K562 (cell line): Measurements from ENCODE around the gene NKAPL. TPM values are rescaled to one million over a fixed set of nuclear protein-coding genes. Genes with fewer than 3 reads are reported as not detected.

Experiments used
- DIDO1 ChIP-seq: fragments of 450-650 bp; IDR thresholded peaks from 2 replicates; pipeline ENCODE4 v1.6.1; 2016; ENCODE audit warnings: low read depth, missing biosample characterization, missing genetic modification characterization
- ETV1 ChIP-seq: fragments of 450-650 bp; conservative IDR thresholded peaks from 2 replicates; pipeline ENCODE4 v1.6.1; 2016; ENCODE audit warnings: missing genetic modification characterization, control low read depth, low read depth, missing compliant biosample characterization
- GABPA ChIP-seq: fragments of 200-800 bp; sonication (Bioruptor generic); conservative IDR thresholded peaks from 2 replicates; pipeline ENCODE4 v1.6.1; 2016; ENCODE audit warnings: low read depth, missing genetic modification characterization, missing compliant biosample characterization
- GABPB1 ChIP-seq: sonication (generic); formaldehyde crosslinking; IDR thresholded peaks from 2 replicates; pipeline ENCODE4 v1.8.0; 2022; ENCODE audit warnings: mild to moderate bottlenecking, missing genetic modification reagents
- HDAC6 ChIP-seq: IDR thresholded peaks from 2 replicates; pipeline ENCODE4 v1.6.1; 2012; ENCODE audit warnings: low read depth, mild to moderate bottlenecking, control low read depth, inconsistent platforms, low read length, moderate library complexity
- KDM2B ChIP-seq: fragments of 250-450 bp; sonication (Bioruptor Pico); IDR thresholded peaks from 2 replicates; pipeline ENCODE4 v1.8.0; 2021; ENCODE audit warnings: mild to moderate bottlenecking, moderate library complexity
- MEF2A ChIP-seq: IDR thresholded peaks from 2 replicates; pipeline ENCODE4 v1.6.1; 2011; ENCODE audit warnings: low read depth, mild to moderate bottlenecking, low read length, moderate library complexity; ENCODE audit not compliant: control insufficient read depth
- NCOA4 ChIP-seq: fragments of 450-650 bp; IDR thresholded peaks from 2 replicates; pipeline ENCODE4 v1.6.1; 2018; ENCODE audit warnings: mild to moderate bottlenecking; ENCODE audit not compliant: partially characterized antibody
- NR2C2 ChIP-seq, 2 experiments: fragments of 200-800 bp in 1 of 2; sonication (Bioruptor generic) in 1 of 2; sonication (generic) in 1 of 2; formaldehyde crosslinking in 1 of 2; IDR thresholded peaks; 2 replicates each; pipeline versions ENCODE4 v1.6.1 to v1.8.0; 2016 to 2022; ENCODE audit warnings: mild to moderate bottlenecking in 1 of 2, missing compliant biosample characterization in 1 of 2, missing genetic modification characterization in 1 of 2, missing genetic modification reagents in 1 of 2
- PCBP2 ChIP-seq: fragments of 200-400 bp; formaldehyde crosslinking; IDR thresholded peaks from 2 replicates; pipeline ENCODE4 v1.6.1; 2018; ENCODE audit warnings: low read length, low read depth, mild to moderate bottlenecking, moderate library complexity; ENCODE audit not compliant: poor library complexity, severe bottlenecking
- TGIF2 ChIP-seq: sonication (generic); formaldehyde crosslinking; IDR thresholded peaks from 2 replicates; pipeline ENCODE4 v1.8.1; 2022; ENCODE audit warnings: mild to moderate bottlenecking, missing genetic modification reagents, moderate library complexity
- WHSC1 ChIP-seq: IDR thresholded peaks from one replicate; pipeline ENCODE4 v1.6.1; 2012; ENCODE audit warnings: low read length, control low read depth, inconsistent platforms
- ZFP30 ChIP-seq: fragments of 250-450 bp; sonication (Bioruptor Pico); IDR thresholded peaks from 2 replicates; pipeline ENCODE4 v1.8.0; 2022; ENCODE audit warnings: moderate library complexity, mild to moderate bottlenecking, inconsistent platforms, borderline replicate concordance
- ZNF76 ChIP-seq: fragments of 250-450 bp; sonication (Bioruptor Pico); IDR thresholded peaks from 2 replicates; pipeline ENCODE4 v1.4.0; 2020; ENCODE audit warnings: mild to moderate bottlenecking, moderate library complexity, borderline replicate concordance
- ZSCAN32 ChIP-seq: fragments of 450-650 bp; formaldehyde crosslinking; IDR thresholded peaks from 2 replicates; pipeline ENCODE4 v1.4.0; 2020; ENCODE audit warnings: mild to moderate bottlenecking, moderate library complexity
- polyA plus RNA-seq, 8 experiments: library from polyadenylated mRNA; depleted of rRNA in 4 of 8; stranded (reverse) in 5 of 8; unstranded in 3 of 8; fragments of >200 nt; fragmentation: Nextera tagmentation in 2 of 8; fragmentation: Illumina TruSeq in 1 of 8; extraction: Ambion mirVana in 2 of 8; extraction: Trizol in 1 of 8; gene quantifications; 2 replicates each; pipeline versions ENCODE4 v1.2.1 to v1.2.3, GENCODE V29; 2011 to 2014; ENCODE audit warnings: inconsistent platforms in 1 of 8, missing spikeins in 1 of 8
- total RNA-seq, 7 experiments: library from RNA; depleted of rRNA in 6 of 7; stranded (reverse); fragments of >200 nt in 6 of 7; fragmentation: Illumina TruSeq in 2 of 7; extraction: Trizol in 2 of 7; gene quantifications; 2 replicates each; pipeline versions ENCODE4 v1.2.1 to v1.2.3, GENCODE V29; 2011 to 2021; ENCODE audit warnings: low replicate concordance in 1 of 7
- TF ChIP-seq, protein P1 (sequence below): conservative IDR thresholded peaks from 2 replicates; pipeline ENCODE4 v1.6.1; 2011; ENCODE audit warnings: low read depth, mild to moderate bottlenecking, low read length; ENCODE audit not compliant: control insufficient read depth
- TF ChIP-seq, protein P2 (sequence below): sonication (generic); formaldehyde crosslinking; IDR thresholded peaks from 2 replicates; pipeline ENCODE4 v1.5.0; 2020; ENCODE audit warnings: missing genetic modification reagents
- TF ChIP-seq, protein P3 (sequence below): sonication (generic); formaldehyde crosslinking; IDR thresholded peaks from 2 replicates; pipeline ENCODE4 v1.9.0; 2022; ENCODE audit warnings: mild to moderate bottlenecking, missing genetic modification reagents
- TF ChIP-seq, protein P4 (sequence below): sonication (generic); formaldehyde crosslinking; IDR thresholded peaks from 2 replicates; pipeline ENCODE4 v1.8.1; 2023; ENCODE audit warnings: mild to moderate bottlenecking, missing genetic modification reagents
- TF ChIP-seq, protein P5 (sequence below): fragments of 450-650 bp; formaldehyde crosslinking; IDR thresholded peaks from 2 replicates; pipeline ENCODE4 v1.4.0; 2020; ENCODE audit warnings: mild to moderate bottlenecking

NKAPL gene
- total and polyA plus RNA-seq, 9 of the 15 experiments (the other 6 are each of a cell fraction or from before 2014, with no cell fraction given): not detected

DNA sequence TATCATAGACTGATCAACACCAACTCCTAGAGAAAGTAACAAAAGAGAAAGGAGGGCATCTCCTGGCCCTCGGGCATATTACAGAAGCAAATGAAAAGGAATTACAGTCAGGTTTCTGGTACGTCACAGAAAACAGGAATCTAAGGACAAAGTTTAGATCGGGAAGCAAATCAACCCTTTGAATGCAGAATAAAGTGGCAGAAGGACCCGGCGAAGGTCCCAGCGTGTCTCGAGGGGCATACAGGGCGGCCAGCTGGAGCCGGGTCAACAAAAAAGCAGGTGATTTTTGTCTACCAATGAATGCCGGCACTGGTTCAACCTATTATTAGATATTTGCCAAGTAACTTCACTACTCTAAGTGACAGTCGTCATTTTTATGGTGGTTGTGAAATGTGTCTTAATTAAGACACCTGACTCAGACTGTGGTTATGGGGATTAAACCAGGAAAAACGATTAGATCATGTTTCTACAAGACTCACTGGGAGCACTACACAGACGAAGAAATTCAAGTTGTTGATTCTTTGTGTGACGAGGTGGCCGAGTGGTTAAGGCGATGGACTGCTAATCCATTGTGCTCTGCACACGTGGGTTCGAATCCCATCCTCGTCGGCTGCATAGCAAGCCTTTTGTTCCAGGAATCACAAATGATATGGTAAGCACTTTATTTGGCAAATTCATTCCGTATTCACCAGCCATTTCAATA is 46.4 kb upstream of the NKAPL start (continued):
- TF ChIP-seq, protein P1, sequence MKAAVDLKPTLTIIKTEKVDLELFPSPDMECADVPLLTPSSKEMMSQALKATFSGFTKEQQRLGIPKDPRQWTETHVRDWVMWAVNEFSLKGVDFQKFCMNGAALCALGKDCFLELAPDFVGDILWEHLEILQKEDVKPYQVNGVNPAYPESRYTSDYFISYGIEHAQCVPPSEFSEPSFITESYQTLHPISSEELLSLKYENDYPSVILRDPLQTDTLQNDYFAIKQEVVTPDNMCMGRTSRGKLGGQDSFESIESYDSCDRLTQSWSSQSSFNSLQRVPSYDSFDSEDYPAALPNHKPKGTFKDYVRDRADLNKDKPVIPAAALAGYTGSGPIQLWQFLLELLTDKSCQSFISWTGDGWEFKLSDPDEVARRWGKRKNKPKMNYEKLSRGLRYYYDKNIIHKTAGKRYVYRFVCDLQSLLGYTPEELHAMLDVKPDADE: peak; percentile 97
- TF ChIP-seq, protein P2, sequence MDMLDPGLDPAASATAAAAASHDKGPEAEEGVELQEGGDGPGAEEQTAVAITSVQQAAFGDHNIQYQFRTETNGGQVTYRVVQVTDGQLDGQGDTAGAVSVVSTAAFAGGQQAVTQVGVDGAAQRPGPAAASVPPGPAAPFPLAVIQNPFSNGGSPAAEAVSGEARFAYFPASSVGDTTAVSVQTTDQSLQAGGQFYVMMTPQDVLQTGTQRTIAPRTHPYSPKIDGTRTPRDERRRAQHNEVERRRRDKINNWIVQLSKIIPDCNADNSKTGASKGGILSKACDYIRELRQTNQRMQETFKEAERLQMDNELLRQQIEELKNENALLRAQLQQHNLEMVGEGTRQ: no peak; the same call in 1 of the 2 replicates
- no peak for TF ChIP-seq ZFP30
- TF ChIP-seq WHSC1: no peak
- peak; percentile 78 for TF ChIP-seq MEF2A
- TF ChIP-seq DIDO1 (tag): no peak
- TF ChIP-seq ZSCAN32 (CRISPR knock-in tag): no peak
- TF ChIP-seq, protein P3, sequence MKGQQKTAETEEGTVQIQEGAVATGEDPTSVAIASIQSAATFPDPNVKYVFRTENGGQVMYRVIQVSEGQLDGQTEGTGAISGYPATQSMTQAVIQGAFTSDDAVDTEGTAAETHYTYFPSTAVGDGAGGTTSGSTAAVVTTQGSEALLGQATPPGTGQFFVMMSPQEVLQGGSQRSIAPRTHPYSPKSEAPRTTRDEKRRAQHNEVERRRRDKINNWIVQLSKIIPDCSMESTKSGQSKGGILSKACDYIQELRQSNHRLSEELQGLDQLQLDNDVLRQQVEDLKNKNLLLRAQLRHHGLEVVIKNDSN (CRISPR knock-in tag): peak; percentile 88
- TF ChIP-seq HDAC6: peak; percentile 76; the same call in 1 of the 2 replicates
- TF ChIP-seq NCOA4: no peak
- TF ChIP-seq NR2C2 (CRISPR knock-in tag; IDR thresholded peaks at IDR 0.05): no peak; the same call in 1 of the 2 replicates
- TF ChIP-seq NR2C2 (tag; IDR thresholded peaks at IDR 0.05): peak; percentile 66
- TF ChIP-seq ETV1: peak; percentile 5; the same call in 1 of the 2 replicates
- peak; percentile 79 for TF ChIP-seq GABPB1 (CRISPR knock-in tag)
- TF ChIP-seq, protein P4, sequence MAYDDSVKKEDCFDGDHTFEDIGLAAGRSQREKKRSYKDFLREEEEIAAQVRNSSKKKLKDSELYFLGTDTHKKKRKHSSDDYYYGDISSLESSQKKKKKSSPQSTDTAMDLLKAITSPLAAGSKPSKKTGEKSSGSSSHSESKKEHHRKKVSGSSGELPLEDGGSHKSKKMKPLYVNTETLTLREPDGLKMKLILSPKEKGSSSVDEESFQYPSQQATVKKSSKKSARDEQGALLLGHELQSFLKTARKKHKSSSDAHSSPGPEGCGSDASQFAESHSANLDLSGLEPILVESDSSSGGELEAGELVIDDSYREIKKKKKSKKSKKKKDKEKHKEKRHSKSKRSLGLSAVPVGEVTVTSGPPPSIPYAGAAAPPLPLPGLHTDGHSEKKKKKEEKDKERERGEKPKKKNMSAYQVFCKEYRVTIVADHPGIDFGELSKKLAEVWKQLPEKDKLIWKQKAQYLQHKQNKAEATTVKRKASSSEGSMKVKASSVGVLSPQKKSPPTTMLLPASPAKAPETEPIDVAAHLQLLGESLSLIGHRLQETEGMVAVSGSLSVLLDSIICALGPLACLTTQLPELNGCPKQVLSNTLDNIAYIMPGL: peak; percentile 87; the same call in 1 of the 2 replicates
- TF ChIP-seq, protein P5, sequence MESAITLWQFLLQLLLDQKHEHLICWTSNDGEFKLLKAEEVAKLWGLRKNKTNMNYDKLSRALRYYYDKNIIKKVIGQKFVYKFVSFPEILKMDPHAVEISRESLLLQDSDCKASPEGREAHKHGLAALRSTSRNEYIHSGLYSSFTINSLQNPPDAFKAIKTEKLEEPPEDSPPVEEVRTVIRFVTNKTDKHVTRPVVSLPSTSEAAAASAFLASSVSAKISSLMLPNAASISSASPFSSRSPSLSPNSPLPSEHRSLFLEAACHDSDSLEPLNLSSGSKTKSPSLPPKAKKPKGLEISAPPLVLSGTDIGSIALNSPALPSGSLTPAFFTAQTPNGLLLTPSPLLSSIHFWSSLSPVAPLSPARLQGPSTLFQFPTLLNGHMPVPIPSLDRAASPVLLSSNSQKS: no peak
- TF ChIP-seq KDM2B: peak; percentile 15; the same call in 1 of the 2 replicates
- 0 out of 2 replicates have a peak, but pooled peaks have one; percentile 51 for TF ChIP-seq ZNF76 (CRISPR knock-in tag)
- no peak for TF ChIP-seq PCBP2
- TF ChIP-seq TGIF2 (CRISPR knock-in tag): no peak
- no peak for TF ChIP-seq GABPA (tag)
